GM12891 (cell line): ENCODE results near the gene PRKAG3.

Experiments
- POLR2AphosphoS5 ChIP-seq: IDR thresholded peaks from 2 replicates; pipeline ENCODE4 v1.6.1; 2011; ENCODE audit warnings: low read depth, low read length, control low read depth
- SPI1 ChIP-seq: IDR thresholded peaks from 2 replicates; pipeline ENCODE4 v1.6.1; 2011; ENCODE audit warnings: low read depth, low read length, control low read depth

DNA sequence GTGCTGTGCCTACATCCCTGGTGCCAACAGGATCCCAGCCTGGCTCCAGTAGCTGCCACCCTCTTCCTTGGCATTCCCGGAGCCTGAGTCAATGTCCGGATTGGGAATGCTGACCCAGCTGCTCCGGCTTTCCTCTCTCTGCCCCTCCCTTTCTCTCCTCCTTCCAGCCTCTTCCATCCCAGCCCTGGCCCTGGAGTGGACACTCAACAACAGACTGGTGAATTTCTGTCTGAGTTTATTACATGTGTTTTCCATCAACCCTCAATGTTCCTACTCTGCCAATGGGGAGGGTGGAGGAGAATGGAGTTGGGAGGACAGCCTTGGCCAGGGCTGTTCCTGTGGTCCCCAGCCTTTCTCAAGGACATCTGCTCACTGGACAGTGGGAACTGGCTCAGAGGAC is 917 bp upstream of the PRKAG3 start:
- TF ChIP-seq POLR2AphosphoS5 (no peak), SPI1 (no peak)
